H9 (cell line): Measurements from ENCODE around the gene THBS2. TPM values are rescaled to one million over a fixed set of nuclear protein-coding genes. Genes with fewer than 3 reads are reported as not detected.

Experiments used
- DNase-seq: peaks from one replicate; pipeline ENCODE4 v3.0.0-alpha.2; 2017
- H2AFZ ChIP-seq: one replicate; pipeline ENCODE4 v1.6.1; 2013; ENCODE audit warnings: mild to moderate bottlenecking, low read length, control low read depth, moderate library complexity
- H2AK5ac ChIP-seq: 2 replicates; pipeline ENCODE4 v1.6.1; 2013; ENCODE audit warnings: low read length, control low read depth, mixed read lengths; ENCODE audit not compliant: insufficient read length
- H2BK120ac ChIP-seq: one replicate; pipeline ENCODE4 v1.6.1; 2013; ENCODE audit warnings: low read depth, mild to moderate bottlenecking, low read length, control low read depth, inconsistent platforms; ENCODE audit not compliant: poor library complexity, severe bottlenecking
- H2BK12ac ChIP-seq: 2 replicates; pipeline ENCODE4 v1.6.1; 2013; ENCODE audit warnings: low read length, control low read depth, mixed read lengths, low read depth; ENCODE audit not compliant: insufficient read length
- H2BK15ac ChIP-seq: 2 replicates; pipeline ENCODE4 v1.6.1; 2013; ENCODE audit warnings: low read depth, low read length, control low read depth
- H2BK20ac ChIP-seq: one replicate; pipeline ENCODE4 v1.6.1; 2013; ENCODE audit warnings: low read depth, mild to moderate bottlenecking, low read length, control low read depth, inconsistent platforms; ENCODE audit not compliant: poor library complexity, severe bottlenecking
- H2BK5ac ChIP-seq: 2 replicates; pipeline ENCODE4 v1.6.1; 2013; ENCODE audit warnings: low read length, control low read depth, mixed read lengths; ENCODE audit not compliant: insufficient read length
- H3K14ac ChIP-seq: 2 replicates; pipeline ENCODE4 v1.6.1; 2013; ENCODE audit warnings: low read length, control low read depth; ENCODE audit not compliant: insufficient read depth
- H3K18ac ChIP-seq: 2 replicates; pipeline ENCODE4 v1.6.1; 2013; ENCODE audit warnings: low read depth, mild to moderate bottlenecking, mixed read lengths, low read length, control low read depth; ENCODE audit not compliant: insufficient read length
- H3K23ac ChIP-seq: 2 replicates; pipeline ENCODE4 v1.6.1; 2013; ENCODE audit warnings: low read length, control low read depth, mixed read lengths, low read depth; ENCODE audit not compliant: insufficient read length
- H3K23me2 ChIP-seq: 2 replicates; pipeline ENCODE4 v1.6.1; 2013; ENCODE audit warnings: low read depth, mild to moderate bottlenecking, mixed read lengths, low read length, control low read depth; ENCODE audit not compliant: insufficient read length, poor library complexity, severe bottlenecking
- H3K27ac ChIP-seq: 2 replicates; pipeline ENCODE4 v1.5.1; 2013; ENCODE audit warnings: low read length, control low read depth, mixed read lengths, low read depth; ENCODE audit not compliant: insufficient read length
- H3K27me3 ChIP-seq: 2 replicates; pipeline ENCODE4 v1.6.1; 2013; ENCODE audit warnings: low read length, control low read depth, inconsistent platforms; ENCODE audit not compliant: insufficient read depth
- H3K4ac ChIP-seq: 2 replicates; pipeline ENCODE4 v1.6.1; 2013; ENCODE audit warnings: low read depth, mild to moderate bottlenecking, control low read depth, inconsistent platforms, low read length, moderate library complexity
- H3K4me1 ChIP-seq: 2 replicates; pipeline ENCODE4 v1.6.1; 2013; ENCODE audit warnings: low read length, control low read depth, inconsistent platforms; ENCODE audit not compliant: insufficient read depth
- H3K4me2 ChIP-seq: 2 replicates; pipeline ENCODE4 v1.6.1; 2013; ENCODE audit warnings: low read length, control low read depth, mixed read lengths; ENCODE audit not compliant: insufficient read length, insufficient read depth
- H3K56ac ChIP-seq: 2 replicates; pipeline ENCODE4 v1.6.1; 2013; ENCODE audit warnings: low read depth, mild to moderate bottlenecking, mixed read lengths, low read length, control low read depth; ENCODE audit not compliant: insufficient read length
- H3K79me1 ChIP-seq: 2 replicates; pipeline ENCODE4 v1.6.1; 2013; ENCODE audit warnings: low read depth, mild to moderate bottlenecking, moderate library complexity, low read length, control low read depth, inconsistent platforms; ENCODE audit not compliant: insufficient read depth, poor library complexity, severe bottlenecking
- H3K79me2 ChIP-seq: 2 replicates; pipeline ENCODE4 v1.6.1; 2013; ENCODE audit warnings: low read length, control low read depth, inconsistent platforms; ENCODE audit not compliant: insufficient read depth
- H3K9ac ChIP-seq: 2 replicates; pipeline ENCODE4 v1.6.1; 2013; ENCODE audit warnings: low read length, control low read depth, mixed read lengths; ENCODE audit not compliant: insufficient read length; ENCODE audit errors: extremely low read depth
- H3K9me3 ChIP-seq: one replicate; pipeline ENCODE4 v1.6.1; 2013; ENCODE audit warnings: low read depth, low read length, inconsistent platforms; ENCODE audit not compliant: control insufficient read depth
- H3T11ph ChIP-seq: one replicate; pipeline ENCODE4 v1.6.1; 2013; ENCODE audit warnings: mild to moderate bottlenecking, low read length, control low read depth, inconsistent platforms
- H4K20me1 ChIP-seq: one replicate; pipeline ENCODE4 v1.6.1; 2013; ENCODE audit not compliant: control insufficient read depth, insufficient read length, insufficient read depth
- H4K5ac ChIP-seq: 2 replicates; pipeline ENCODE4 v1.6.1; 2013; ENCODE audit warnings: low read depth, mild to moderate bottlenecking, mixed read lengths, low read length, control low read depth; ENCODE audit not compliant: insufficient read length
- H4K8ac ChIP-seq: replicated peaks from 2 replicates; pipeline ENCODE4 v1.6.1; 2013; ENCODE audit warnings: low read length, control low read depth, mixed read lengths, low read depth; ENCODE audit not compliant: insufficient read length
- H4K91ac ChIP-seq: 2 replicates; pipeline ENCODE4 v1.6.1; 2013; ENCODE audit warnings: low read depth, mild to moderate bottlenecking, moderate library complexity, mixed read lengths, low read length, control low read depth; ENCODE audit not compliant: insufficient read length
- H3K27ac Mint-ChIP-seq, 3 experiments: 2 replicates in 2 of 3; 3 replicates in 1 of 3; pipeline ENCODE4 v1.8.0; 2020 to 2021; ENCODE audit warnings: mixed read lengths in 3 of 3, mild to moderate bottlenecking in 1 of 3, moderate library complexity in 1 of 3
- H3K27me3 Mint-ChIP-seq: 2 replicates; pipeline ENCODE4 v1.8.0; 2021; ENCODE audit warnings: low read depth, mild to moderate bottlenecking, moderate library complexity, mixed read lengths
- H3K36me3 Mint-ChIP-seq, 3 experiments: 2 replicates in 2 of 3; 3 replicates in 1 of 3; pipeline ENCODE4 v1.8.0; 2020 to 2021; ENCODE audit warnings: low read depth in 3 of 3, mixed read lengths in 3 of 3; ENCODE audit not compliant: insufficient read depth in 1 of 3
- H3K4me1 Mint-ChIP-seq, 2 experiments: 2 replicates each; pipeline ENCODE4 v1.8.0; 2020; ENCODE audit warnings: mixed read lengths in 2 of 2
- H3K4me3 Mint-ChIP-seq, 2 experiments: 2 replicates in 1 of 2; 3 replicates in 1 of 2; pipeline ENCODE4 v1.8.0; 2020 to 2021; ENCODE audit warnings: mild to moderate bottlenecking in 2 of 2, mixed read lengths in 2 of 2, moderate library complexity in 1 of 2
- H3K9me3 Mint-ChIP-seq, 2 experiments: 2 replicates in 1 of 2; 3 replicates in 1 of 2; pipeline ENCODE4 v1.8.0; 2020; ENCODE audit warnings: mild to moderate bottlenecking in 2 of 2, mixed read lengths in 2 of 2, moderate library complexity in 1 of 2
- CTCF ChIP-seq: fragments of 200-600 bp; sonication (generic); conservative IDR thresholded peaks from 3 replicates; pipeline ENCODE4 v1.8.0; 2021; ENCODE audit warnings: antibody characterized with exemption, mild to moderate bottlenecking
- WGBS: extraction: QIAGEN DNeasy Blood & Tissue Kit; methylation state at CpG from one replicate; pipeline ENCODE4 v1.1.7; 2013; ENCODE audit warnings: missing lambda C conversion rate, low lambda C conversion rate, mixed read lengths; ENCODE audit not compliant: insufficient read length; ENCODE audit errors: extremely low coverage; 5-methylcytosine and 5-hydroxymethylcytosine counted together
- total RNA-seq: library from RNA; stranded (reverse); gene quantifications from 2 replicates; pipeline ENCODE4 v1.2.1, GENCODE V29; 2021

The THBS2 gene
- total RNA-seq, 1 experiment from 2014 or later: 14.7 TPM

GRCh38 chr6:169234634-169235033 is 19.0 kb downstream of the THBS2 start:
- peaks cover 0 to 9% of the 10 kb centered on the region in 2 experiments; a peak in 4 of 5 replicates for H3K9me3 Mint-ChIP-seq
- no peak for DNase-seq
- H3K27ac Mint-ChIP-seq: no peak overlapping the region
- H3K27ac ChIP-seq: no peak overlapping the region
- H3K9me3 ChIP-seq: no peaks in the 10 kb centered on the region
- H3K27me3 Mint-ChIP-seq: no peaks in the 10 kb centered on the region; the same call in 1 of the 2 replicates
- H2BK15ac ChIP-seq: no peak overlapping the region
- H3K36me3 Mint-ChIP-seq: peaks cover 37 to 43% (median 38%) of the 10 kb centered on the region in 3 experiments
- H2AFZ ChIP-seq: no peak overlapping the region
- H3T11ph ChIP-seq: no peak overlapping the region
- no peak overlapping the region for H2AK5ac ChIP-seq
- no peaks in the 10 kb centered on the region for H4K20me1 ChIP-seq
- TF ChIP-seq CTCF: no peak
- no peak overlapping the region for H3K4me2 ChIP-seq
- H3K79me1 ChIP-seq: no peaks in the 10 kb centered on the region
- no peak overlapping the region for H3K4ac ChIP-seq
- no peak overlapping the region for H4K8ac ChIP-seq
- no peak overlapping the region for H2BK12ac ChIP-seq
- H3K79me2 ChIP-seq: no peaks in the 10 kb centered on the region
- H2BK20ac ChIP-seq: no peak overlapping the region
- no peak overlapping the region for H2BK120ac ChIP-seq
- H3K4me1 Mint-ChIP-seq: 0 out of 4 replicates have a peak, but pooled peaks cover 0 to 4% of the 10 kb centered on the region in 2 experiments
- no peak overlapping the region for H3K14ac ChIP-seq
- H2BK5ac ChIP-seq: no peak overlapping the region
- H3K23me2 ChIP-seq: no peaks in the 10 kb centered on the region
- H3K56ac ChIP-seq: no peak overlapping the region
- no peaks in the 10 kb centered on the region for H3K27me3 ChIP-seq
- H4K5ac ChIP-seq: no peak overlapping the region
- no peak overlapping the region for H4K91ac ChIP-seq
- no peak overlapping the region for H3K4me3 Mint-ChIP-seq
- no peak overlapping the region for H3K18ac ChIP-seq
- H3K9ac ChIP-seq: no peak overlapping the region
- no peak overlapping the region for H3K23ac ChIP-seq
- no CpG with 5 or more reads among the region's 18 CpGs for WGBS
- H3K4me1 ChIP-seq: no peaks in the 10 kb centered on the region; the same call in 1 of the 2 replicates
